Dendritic cell treated with granulocyte-macrophage colony-stimulating factor and Interleukin-4, amounts not matched to agents 40 ng/mL and 50 ng/mL, for 4 days (primary cell): Measurements from ENCODE around the gene ITGA8.
"Not testable (repeated sequence)": the region's sequence is repeated elsewhere in the genome, so short reads cannot be mapped to it uniquely, and the experiment has no call there.

Experiments
- H3K27ac Mint-ChIP-seq: one replicate; pipeline ENCODE4 v1.8.0; 2022; ENCODE audit warnings: mild to moderate bottlenecking, mixed read lengths
- H3K27me3 Mint-ChIP-seq: one replicate; pipeline ENCODE4 v1.8.0; 2022; ENCODE audit warnings: mild to moderate bottlenecking, mixed read lengths
- H3K36me3 Mint-ChIP-seq: one replicate; pipeline ENCODE4 v1.8.0; 2022; ENCODE audit warnings: low read depth, mixed read lengths
- H3K4me1 Mint-ChIP-seq: one replicate; pipeline ENCODE4 v1.8.0; 2022; ENCODE audit warnings: low read depth, mixed read lengths
- H3K4me3 Mint-ChIP-seq: one replicate; pipeline ENCODE4 v1.8.0; 2022; ENCODE audit warnings: mild to moderate bottlenecking, moderate library complexity, mixed read lengths
- H3K9me3 Mint-ChIP-seq: one replicate; pipeline ENCODE4 v1.8.0; 2022; ENCODE audit warnings: mixed read lengths
- intact Hi-C: fragments of 100-400 bp; cut with micrococcal nuclease; formaldehyde crosslinking; loops from one replicate; pipeline ENCODE4 v1.15.0; 2022

Gene ITGA8

DNA sequence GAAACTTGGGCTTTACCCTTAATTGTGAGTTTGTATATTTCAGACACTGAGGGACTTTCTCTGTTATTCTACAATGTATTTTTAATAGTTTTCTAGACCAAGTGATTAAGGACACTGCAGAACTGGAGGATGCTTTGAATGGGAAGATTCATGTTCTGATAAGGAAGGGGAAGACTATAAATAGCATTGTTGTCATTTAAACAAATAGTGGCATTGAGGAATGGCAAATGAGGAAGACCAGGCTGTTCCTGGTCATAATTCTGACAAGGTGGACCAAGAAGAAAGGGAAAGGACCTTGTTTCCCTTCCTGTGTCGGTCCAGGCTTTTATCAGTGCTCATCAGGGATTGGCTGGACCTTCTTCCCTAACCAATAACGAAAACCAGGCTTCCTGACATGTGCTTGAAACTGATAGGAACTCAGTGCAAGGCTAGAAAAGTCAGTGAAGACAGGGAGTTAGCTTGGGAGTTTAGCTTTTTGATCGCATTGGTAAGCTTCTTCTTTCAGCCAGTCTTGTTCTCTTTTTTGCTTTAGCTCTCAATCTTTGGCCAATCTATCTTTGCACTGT, 116.2 kb downstream of the ITGA8 start:
- H3K27me3 Mint-ChIP-seq: no peaks in the 10 kb centered on the region
- no peaks in the 10 kb centered on the region for H3K9me3 Mint-ChIP-seq
- H3K36me3 Mint-ChIP-seq: no peaks in the 10 kb centered on the region
- H3K4me1 Mint-ChIP-seq: no peaks in the 10 kb centered on the region
- no peak overlapping the region for H3K27ac Mint-ChIP-seq
- intact Hi-C loops: no loop called here
- H3K4me3 Mint-ChIP-seq: no peak overlapping the region

GRCh38 chr10:15601819-15602218, 117.9 kb downstream of the ITGA8 start:
- Mint-ChIP-seq H3K4me3 (no peak overlapping the region), H3K9me3 (no peaks in the 10 kb centered on the region), H3K27ac (no peak overlapping the region), H3K27me3 (no peaks in the 10 kb centered on the region), H3K4me1 (no peaks in the 10 kb centered on the region), H3K36me3 (no peaks in the 10 kb centered on the region)
- intact Hi-C loops: no loop called here

- H3K36me3 Mint-ChIP-seq: no peaks in the 10 kb centered on the region
- H3K4me3 Mint-ChIP-seq: no peak overlapping the region
- H3K4me1 Mint-ChIP-seq: no peaks in the 10 kb centered on the region
- H3K27ac Mint-ChIP-seq: no peak overlapping the region
- intact Hi-C loops: no loop called here
- no peaks in the 10 kb centered on the region for H3K9me3 Mint-ChIP-seq
- H3K27me3 Mint-ChIP-seq: no peaks in the 10 kb centered on the region
These were observed 124.5 kb downstream of the ITGA8 start for GRCh38 chr10:15595260-15595659.

DNA sequence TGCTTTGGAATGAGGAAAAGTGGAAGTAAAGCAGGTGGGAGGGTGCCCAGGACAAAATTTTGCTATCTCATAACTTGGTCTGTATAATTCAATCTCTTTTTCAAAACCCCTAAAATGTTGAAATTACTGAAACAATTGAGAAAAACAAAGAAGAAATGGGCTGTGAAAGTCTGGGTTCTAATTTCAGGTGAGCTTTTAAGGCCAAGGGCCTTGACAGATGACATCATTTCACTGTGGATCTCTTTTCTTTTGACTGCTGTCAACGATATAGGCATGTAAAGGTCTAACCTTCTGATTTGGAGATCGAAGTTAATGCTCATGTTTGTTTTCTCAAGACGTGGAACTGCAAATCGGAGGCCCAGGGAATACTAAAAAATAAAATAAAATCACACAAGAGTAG, 127.8 kb downstream of the ITGA8 start:
- H3K27me3 Mint-ChIP-seq: no peaks in the 10 kb centered on the region
- no peaks in the 10 kb centered on the region for H3K36me3 Mint-ChIP-seq
- no peak overlapping the region for H3K4me3 Mint-ChIP-seq
- H3K27ac Mint-ChIP-seq: no peak overlapping the region
- no peaks in the 10 kb centered on the region for H3K4me1 Mint-ChIP-seq
- no peaks in the 10 kb centered on the region for H3K9me3 Mint-ChIP-seq
- intact Hi-C loops: no loop called here

DNA sequence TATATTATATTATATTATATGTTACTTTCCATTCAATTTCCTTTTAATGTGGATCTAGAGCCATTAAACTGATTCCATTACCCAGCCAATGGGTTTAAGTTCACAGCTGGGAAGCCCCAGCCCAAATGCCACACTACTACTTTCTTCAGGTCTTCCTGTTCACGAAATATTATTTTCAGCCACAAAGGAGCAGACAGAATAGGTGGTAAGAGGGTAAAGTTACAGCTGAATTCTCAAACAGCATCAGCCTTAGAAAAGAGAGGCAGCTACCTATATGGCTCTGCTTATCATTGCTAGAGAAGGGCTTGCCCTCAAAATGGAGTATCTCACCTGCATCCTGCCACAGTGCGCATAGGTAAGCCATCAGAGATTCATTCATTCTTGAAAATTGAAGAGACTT, 128.3 kb downstream of the ITGA8 start:
- Mint-ChIP-seq H3K4me1 (no peaks in the 10 kb centered on the region), H3K36me3 (no peaks in the 10 kb centered on the region), H3K27ac (no peak overlapping the region), H3K27me3 (no peaks in the 10 kb centered on the region), H3K4me3 (no peak overlapping the region), H3K9me3 (no peaks in the 10 kb centered on the region)
- intact Hi-C loops: no loop called here

DNA sequence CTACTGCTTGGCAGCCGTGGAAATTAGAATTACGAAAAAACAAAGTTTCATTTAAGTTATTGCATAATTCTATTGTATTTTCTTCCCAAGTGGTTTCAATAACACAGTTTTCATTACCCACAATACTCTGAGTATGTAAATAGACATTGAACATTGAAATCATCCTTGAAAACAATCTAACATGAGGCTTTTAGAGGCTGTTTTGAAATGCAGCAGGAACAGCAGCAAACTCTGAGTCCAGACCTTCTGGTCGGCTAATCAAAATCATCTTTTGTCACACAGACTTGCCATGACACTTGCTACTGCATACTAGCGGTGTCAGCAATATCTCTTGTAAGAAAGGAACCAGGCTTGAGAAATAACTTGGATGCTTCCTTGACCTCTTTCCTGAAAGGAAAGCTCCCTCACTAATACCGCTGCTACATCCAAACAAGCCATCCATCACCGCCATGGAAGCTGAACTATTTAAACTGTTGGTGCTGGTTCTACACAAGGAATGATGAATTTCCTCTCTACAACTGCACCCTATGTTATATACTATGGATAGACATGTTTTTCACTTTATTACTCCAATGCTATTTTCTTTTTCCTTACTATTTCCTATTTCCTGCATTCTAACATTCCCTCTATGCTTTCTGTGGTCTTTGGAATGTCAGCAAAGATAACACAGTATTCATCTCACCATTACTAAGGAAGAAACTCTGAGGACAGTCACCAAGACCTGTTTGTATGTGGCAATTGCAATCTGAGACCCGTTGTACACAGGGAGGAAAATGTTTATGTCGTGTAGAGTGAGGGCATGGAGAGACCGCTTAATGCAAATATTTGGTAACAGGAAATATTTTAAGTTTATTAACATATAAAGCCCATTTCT, 130.8 kb downstream of the ITGA8 start:
- Mint-ChIP-seq H3K36me3 (no peaks in the 10 kb centered on the region), H3K4me1 (no peaks in the 10 kb centered on the region)
- intact Hi-C loops: no loop called here

GRCh38 chr10:15588151-15588550, 131.6 kb downstream of the ITGA8 start:
- no peak overlapping the region for H3K27ac Mint-ChIP-seq
- H3K9me3 Mint-ChIP-seq: no peaks in the 10 kb centered on the region
- H3K36me3 Mint-ChIP-seq: no peaks in the 10 kb centered on the region
- intact Hi-C loops: no loop called here
- H3K4me1 Mint-ChIP-seq: no peaks in the 10 kb centered on the region
- H3K4me3 Mint-ChIP-seq: no peak overlapping the region
- no peaks in the 10 kb centered on the region for H3K27me3 Mint-ChIP-seq

More for the DNA sequence above, 130.8 kb downstream of the ITGA8 start:
- H3K27ac Mint-ChIP-seq: no peak overlapping the region
- H3K9me3 Mint-ChIP-seq: no peaks in the 10 kb centered on the region
- no peak overlapping the region for H3K4me3 Mint-ChIP-seq
- H3K27me3 Mint-ChIP-seq: no peaks in the 10 kb centered on the region

- no peak overlapping the region for H3K4me3 Mint-ChIP-seq
- intact Hi-C loops: no loop called here
- H3K4me1 Mint-ChIP-seq: no peaks in the 10 kb centered on the region
- H3K36me3 Mint-ChIP-seq: no peaks in the 10 kb centered on the region
- H3K27me3 Mint-ChIP-seq: no peaks in the 10 kb centered on the region
- no peak overlapping the region for H3K27ac Mint-ChIP-seq
- no peaks in the 10 kb centered on the region for H3K9me3 Mint-ChIP-seq
These were observed 132.5 kb downstream of the ITGA8 start for GRCh38 chr10:15587271-15587670.

DNA sequence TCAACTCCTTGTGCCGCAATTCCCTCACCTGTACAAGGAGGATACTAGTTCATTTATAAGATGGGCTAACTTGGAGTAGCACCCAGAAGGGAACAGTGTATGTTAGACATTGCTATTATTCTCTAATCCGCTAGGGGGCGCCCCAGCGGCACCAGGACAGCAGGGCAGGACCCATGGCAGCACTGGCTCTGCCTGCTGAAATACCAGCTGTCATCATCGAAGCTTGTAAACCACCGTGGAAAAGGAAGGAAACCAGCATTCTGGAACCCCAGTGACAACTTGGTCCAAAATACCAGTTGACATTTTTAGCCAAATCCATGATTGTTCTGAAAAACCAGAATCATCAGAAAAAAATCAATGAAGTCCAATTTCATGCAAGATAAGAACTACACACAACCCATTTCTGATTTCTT, 134.4 kb downstream of the ITGA8 start:
- H3K4me3 Mint-ChIP-seq: no peak overlapping the region
- intact Hi-C loops: no loop called here
- no peaks in the 10 kb centered on the region for H3K36me3 Mint-ChIP-seq
- no peaks in the 10 kb centered on the region for H3K27me3 Mint-ChIP-seq
- no peaks in the 10 kb centered on the region for H3K9me3 Mint-ChIP-seq
- H3K27ac Mint-ChIP-seq: no peak overlapping the region
- no peaks in the 10 kb centered on the region for H3K4me1 Mint-ChIP-seq

DNA sequence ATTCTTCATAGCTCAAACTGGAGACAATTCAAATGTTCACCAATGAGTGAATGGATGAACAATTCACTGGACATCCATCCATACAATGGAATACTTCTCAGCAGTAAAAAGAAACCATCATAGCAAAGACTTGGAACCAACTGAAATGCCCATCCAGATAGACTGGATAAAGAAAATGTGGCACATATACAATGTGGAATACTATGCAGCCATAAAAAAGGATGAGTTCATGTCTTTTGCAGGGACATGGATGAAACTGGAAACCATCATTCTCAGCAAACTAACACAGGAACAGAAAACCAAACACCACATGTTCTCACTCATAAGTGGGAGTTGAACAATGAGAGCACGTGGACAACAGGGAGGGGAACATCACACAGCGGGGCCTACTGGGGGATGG, 136.8 kb downstream of the ITGA8 start:
- H3K4me1 Mint-ChIP-seq, H3K27ac Mint-ChIP-seq, intact Hi-C loops: not testable (repeated sequence)

DNA sequence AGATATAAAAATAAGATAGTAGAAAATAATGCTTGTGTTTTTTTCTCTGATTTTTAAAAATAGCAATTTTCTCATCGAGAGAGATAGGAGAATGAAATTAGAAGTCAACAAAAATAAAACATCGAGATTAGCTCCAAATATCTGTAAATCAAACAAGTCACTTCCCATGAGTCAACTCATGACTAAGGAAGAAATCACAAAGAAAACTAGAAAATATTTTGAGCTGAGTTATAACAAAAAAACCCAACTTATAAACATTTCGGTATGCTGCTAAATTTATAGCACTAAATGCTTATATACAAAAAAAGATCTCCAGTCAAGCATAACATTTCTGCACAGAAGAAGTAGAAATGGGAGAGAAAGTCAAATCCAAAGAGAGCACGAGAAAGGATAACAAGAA, 140.1 kb downstream of the ITGA8 start:
- H3K27ac Mint-ChIP-seq: no peak overlapping the region
- no peaks in the 10 kb centered on the region for H3K9me3 Mint-ChIP-seq
- no peaks in the 10 kb centered on the region for H3K27me3 Mint-ChIP-seq
- H3K4me3 Mint-ChIP-seq: no peak overlapping the region
- no peaks in the 10 kb centered on the region for H3K36me3 Mint-ChIP-seq
- intact Hi-C loops: no loop called here
- no peaks in the 10 kb centered on the region for H3K4me1 Mint-ChIP-seq

More for the DNA sequence above, 136.8 kb downstream of the ITGA8 start:
- not testable (repeated sequence) for H3K36me3 Mint-ChIP-seq, H3K27me3 Mint-ChIP-seq, H3K9me3 Mint-ChIP-seq, H3K4me3 Mint-ChIP-seq

DNA sequence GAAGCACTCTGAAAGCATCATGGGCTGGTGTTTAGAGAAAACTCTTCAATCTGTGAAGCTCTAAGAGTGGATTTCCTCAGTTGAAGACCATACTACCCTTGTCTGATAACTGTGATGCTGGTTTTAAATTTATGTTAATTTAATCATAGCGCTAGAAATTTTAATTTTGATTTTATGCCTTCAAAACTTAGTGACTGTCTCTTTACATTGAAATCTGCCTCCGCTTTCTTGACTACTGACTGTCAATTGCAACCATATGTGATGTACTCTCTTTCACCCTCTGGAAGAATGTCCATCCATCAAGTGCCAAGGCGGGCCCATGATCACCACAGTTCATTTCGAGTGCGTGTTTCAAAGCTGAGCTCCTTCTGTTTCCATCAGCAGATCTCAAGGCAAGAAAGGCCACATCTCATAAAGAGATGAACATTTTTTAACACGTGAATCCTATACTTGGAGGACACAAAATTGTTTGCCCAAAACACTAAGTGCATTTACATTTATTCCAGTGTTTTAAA, 147.1 kb downstream of the ITGA8 start:
- no peaks in the 10 kb centered on the region for H3K4me1 Mint-ChIP-seq
- H3K27ac Mint-ChIP-seq: no peak overlapping the region
- no peaks in the 10 kb centered on the region for H3K9me3 Mint-ChIP-seq
- no peaks in the 10 kb centered on the region for H3K36me3 Mint-ChIP-seq
- no peak overlapping the region for H3K4me3 Mint-ChIP-seq
- intact Hi-C loops: no loop called here
- no peaks in the 10 kb centered on the region for H3K27me3 Mint-ChIP-seq

DNA sequence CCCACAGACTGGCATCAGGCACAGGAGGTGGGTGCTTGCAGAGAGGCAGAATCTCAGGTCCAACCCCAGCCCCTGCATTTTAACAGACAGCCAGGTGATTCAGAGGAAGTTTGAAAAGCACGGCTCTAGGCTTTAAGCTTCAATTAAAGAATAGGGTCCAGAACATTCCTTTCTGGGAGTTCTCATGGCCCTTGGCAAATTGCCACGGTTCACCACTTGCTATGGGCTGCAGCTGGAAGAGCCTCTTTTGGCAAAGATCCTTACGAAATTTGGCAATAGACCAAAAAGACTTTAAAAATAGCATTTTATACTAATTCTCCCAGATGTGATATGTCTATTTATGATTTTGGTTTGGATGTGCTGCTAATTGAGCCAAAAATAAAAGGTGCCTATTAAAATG, 148.1 kb downstream of the ITGA8 start:
- Mint-ChIP-seq H3K4me1 (no peaks in the 10 kb centered on the region), H3K36me3 (no peaks in the 10 kb centered on the region), H3K4me3 (no peak overlapping the region), H3K9me3 (no peaks in the 10 kb centered on the region), H3K27ac (no peak overlapping the region), H3K27me3 (no peaks in the 10 kb centered on the region)
- intact Hi-C loops: no loop called here

GRCh38 chr10:15570738-15571339, 148.9 kb downstream of the ITGA8 start:
- Mint-ChIP-seq H3K4me1 (no peaks in the 10 kb centered on the region), H3K36me3 (no peaks in the 10 kb centered on the region), H3K27me3 (no peaks in the 10 kb centered on the region), H3K4me3 (no peak overlapping the region), H3K27ac (no peak overlapping the region), H3K9me3 (no peaks in the 10 kb centered on the region)
- intact Hi-C loops: no loop called here
